HG03520 (cell line): ENCODE measurements around the gene TMEM63B.

Experiments
- ATAC-seq: cut with Tn5 transposase; IDR thresholded peaks from one replicate; pipeline ENCODE4 v1.9.1; 2021; ENCODE audit warnings: mild to moderate bottlenecking, moderate library complexity; ENCODE audit not compliant: unreplicated experiment

TMEM63B gene

DNA sequence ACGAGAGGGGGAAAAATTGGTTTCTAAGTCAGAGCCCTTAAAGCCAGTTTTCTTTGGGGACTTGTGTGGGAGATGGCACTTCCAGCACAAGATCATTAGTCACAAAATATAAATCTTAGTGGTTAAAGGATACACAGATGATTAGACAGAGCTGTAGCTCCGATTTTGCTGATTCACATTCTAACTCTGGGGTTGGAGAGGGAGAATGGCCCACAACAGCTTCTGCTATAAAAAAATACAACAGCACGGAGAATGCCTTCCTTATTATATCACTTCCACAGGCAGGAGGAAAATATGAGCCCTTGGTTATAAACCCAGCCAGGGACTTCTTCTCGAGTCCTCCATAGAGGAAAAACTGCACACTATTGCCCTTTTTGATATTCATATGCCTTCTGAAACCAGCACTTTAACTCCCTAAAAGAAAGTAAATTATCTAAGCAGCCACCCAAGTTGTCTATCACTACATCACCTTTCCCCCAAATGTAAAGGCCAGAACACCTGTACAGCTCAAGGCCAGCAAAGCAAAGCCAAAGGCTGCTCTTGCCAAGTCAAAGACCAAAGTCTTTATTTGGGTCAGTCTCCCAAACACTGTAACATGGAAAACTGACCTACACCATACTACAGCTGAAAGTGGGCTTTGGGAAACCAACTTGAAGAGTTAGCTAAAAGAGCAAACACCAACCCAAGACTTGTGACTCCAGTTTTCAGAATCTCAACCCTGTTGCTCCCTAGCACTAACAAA is 10.5 kb upstream of the TMEM63B start:
- ATAC-seq = no peak

DNA sequence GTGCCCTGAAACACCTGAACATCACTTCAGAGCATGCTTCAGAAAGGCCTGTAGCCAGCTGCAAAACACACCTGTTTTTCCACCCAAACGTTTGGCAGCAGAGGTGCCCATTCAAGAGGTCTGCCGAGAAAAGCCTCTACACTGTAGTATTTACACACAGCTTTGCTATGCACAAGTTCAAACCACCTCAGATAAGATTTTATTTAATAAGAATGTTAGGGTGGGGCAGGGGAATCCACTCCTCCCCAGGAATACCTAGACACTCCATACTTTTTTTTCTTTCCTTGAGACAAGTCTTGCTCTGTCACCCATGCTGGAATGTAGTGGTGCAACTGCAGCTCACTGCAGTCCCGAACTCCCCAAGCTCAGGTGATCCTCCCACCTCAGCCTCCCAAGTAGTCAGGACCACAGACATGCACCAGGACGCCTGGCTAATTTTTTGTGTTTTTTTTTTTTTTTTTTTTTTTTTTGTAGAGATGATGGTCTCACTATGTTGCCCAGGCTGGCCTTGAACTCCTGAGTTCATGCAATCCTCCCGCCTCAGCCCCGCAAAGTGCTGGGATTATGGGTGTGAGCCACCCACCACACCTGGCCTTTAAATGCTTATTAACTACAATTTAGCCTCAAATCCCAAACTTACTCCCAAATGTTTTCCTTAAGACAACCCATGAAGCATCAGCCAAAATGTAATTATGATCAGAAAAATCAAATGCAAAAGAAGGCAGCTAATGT is 9.8 kb upstream of the TMEM63B start:
- no peak for ATAC-seq

DNA sequence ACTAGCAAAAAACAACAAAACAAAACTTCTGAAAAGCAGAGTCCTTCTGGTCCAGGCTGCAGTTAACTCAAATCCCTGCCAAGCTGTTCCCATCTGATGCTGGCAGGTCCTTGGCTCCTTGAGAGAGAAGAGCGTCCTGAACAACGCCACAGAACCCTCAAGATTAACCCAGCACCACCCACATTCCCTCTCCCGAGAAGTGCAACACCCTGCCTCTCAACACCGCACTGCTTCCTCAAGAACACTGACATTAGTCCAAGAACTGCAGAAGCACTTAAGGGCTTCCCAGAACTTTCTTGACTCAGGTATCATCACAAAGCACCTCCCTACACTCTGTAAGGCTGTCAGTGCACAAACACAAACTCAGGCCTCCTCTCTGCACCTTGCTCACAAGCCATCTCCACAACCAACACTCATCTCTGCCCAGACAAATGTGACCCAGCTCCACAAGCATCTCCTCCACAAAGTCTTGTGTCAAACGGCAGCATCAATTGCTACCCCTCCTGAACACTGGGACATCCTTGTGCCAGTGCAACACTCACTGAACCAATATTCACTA is 7.6 kb upstream of the TMEM63B start:
- ATAC-seq = no peak

- no peak for ATAC-seq
These were observed 6.5 kb upstream of the TMEM63B start for GRCh38 chr6:44120692-44121443.

GRCh38 chr6:44122801-44123200 is 4.6 kb upstream of the TMEM63B start:
- no peak for ATAC-seq

- no peak for ATAC-seq
These were observed 3.8 kb upstream of the TMEM63B start for GRCh38 chr6:44123544-44123943.

GRCh38 chr6:44126320-44127149 is 819 bp upstream of the TMEM63B start:
- peak; percentile 33 for ATAC-seq

- no peak for ATAC-seq
These were observed 915 bp downstream of the TMEM63B start for GRCh38 chr6:44128020-44128917.

DNA sequence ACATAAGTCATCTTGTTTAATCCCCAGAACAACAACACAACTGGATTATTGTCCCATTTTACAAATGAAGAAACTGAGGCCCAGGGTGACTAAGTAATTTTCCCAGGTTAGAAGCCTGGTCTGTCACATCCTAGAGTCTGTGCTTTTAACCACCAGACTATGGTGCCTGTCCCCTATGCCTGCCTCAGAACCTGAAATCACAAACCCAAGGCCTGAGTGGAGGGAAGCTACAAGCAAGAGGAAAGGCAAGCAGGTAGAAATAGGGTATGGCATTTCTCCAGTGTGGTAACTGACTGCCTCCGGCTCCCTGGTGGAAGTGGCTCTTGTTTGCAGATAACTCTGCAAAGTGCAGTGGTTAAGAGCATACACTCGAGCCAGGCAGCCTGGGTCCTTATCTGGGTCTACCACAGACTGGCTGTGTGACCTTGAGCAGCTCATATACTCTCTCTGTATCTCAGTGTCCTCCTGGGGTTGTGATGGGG is 2.5 kb downstream of the TMEM63B start:
- no peak for ATAC-seq

- no peak for ATAC-seq
These were observed 4.5 kb downstream of the TMEM63B start for GRCh38 chr6:44131892-44132291.

GRCh38 chr6:44132476-44132875 is 5.1 kb downstream of the TMEM63B start:
- no peak for ATAC-seq

DNA sequence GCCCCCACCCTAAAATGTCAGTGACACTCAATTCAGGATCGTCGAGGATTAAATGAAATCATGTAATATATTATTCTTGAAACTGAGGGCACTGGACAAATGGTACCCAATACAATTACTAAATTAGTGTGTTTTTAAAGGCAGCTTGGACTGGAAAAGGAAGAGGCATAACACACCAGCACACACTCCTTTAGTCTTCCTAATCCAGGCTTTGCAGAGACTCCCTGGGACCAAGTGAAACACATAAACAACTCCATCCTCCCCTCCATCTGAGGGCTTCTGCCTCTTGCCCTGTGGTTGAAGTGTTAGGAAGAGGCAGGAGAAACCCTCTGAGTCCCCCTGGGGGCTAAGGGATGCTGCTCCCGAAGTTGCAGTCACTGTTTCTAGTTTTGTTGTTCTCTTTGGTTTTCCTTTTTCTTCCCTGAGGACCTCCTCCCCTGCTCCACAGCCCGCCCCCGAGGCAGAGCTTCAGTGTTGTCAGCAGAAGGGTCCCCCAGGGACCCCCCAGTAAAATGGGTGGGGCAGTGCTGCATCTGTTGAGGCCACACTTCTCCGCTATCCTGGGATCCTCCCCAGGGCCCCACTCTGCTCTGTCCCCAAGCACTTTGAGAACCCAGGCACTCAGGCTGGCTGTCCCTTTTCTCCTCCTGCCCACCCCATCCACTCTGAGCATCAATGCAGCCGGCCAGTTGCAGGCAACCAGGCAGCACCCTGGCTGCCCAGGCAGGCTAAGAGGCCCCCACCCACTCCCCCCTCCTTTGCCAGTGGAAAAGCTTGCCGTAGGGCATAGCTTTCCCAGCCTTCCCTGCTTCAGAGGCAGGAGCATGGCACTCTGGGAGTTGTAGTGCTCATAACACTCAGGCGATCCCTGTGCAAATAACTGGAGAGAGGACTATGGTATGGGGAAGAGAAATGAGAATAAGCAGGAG is 5.9 kb downstream of the TMEM63B start:
- ATAC-seq = no peak

GRCh38 chr6:44133981-44134711 is 6.8 kb downstream of the TMEM63B start:
- no peak for ATAC-seq

- ATAC-seq = no peak
These were observed 7.9 kb downstream of the TMEM63B start for GRCh38 chr6:44135173-44135758.

GRCh38 chr6:44135875-44136274 is 8.5 kb downstream of the TMEM63B start:
- ATAC-seq = no peak

DNA sequence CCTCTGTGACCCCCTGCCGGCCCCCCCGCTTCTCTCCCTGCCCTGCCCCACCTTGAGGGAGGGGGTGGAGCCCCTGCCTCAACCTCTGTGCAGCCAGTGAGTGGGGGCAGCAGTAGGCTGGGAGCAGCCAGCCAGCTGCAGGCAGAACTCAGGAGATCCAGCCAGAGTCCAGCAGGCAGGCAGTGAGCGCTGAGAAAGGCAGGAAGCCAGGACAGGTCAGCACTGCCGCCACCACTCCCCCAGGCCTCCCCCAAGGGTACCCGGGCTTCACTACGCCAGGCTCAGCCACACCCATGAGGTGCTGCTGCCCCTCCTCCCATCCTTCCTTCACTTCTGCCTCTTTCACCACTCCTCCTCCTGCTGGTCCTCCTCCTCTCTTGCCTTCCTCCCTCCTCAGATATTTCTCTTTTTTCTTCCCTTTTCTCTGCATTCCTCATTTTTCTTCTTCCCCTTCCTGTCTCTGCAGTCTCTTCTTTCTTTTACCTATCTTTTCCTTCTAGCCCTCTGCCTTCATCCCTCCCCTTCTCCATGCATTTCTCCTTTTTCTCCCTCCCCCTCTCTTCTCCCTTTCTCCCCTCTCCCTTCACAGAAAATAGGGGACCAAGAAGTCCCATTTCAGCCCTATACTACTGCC is 11.5 kb downstream of the TMEM63B start:
- ATAC-seq = no peak

- ATAC-seq = no peak
These were observed 12.0 kb downstream of the TMEM63B start for GRCh38 chr6:44139351-44139743.
